Thymus (tissue), 11 donors: ENCODE results near the gene PIP5K1C. TPM values are rescaled to one million over a fixed set of nuclear protein-coding genes. Genes with fewer than 3 reads are reported as not detected.

ENCODE experiments used
- DNase-seq, 9 donors: peaks; one replicate each; pipeline ENCODE4 v3.0.0-alpha.2; 2013; ENCODE audit warnings: low spot score in 9 of 9, low read depth in 6 of 9, missing footprints in 1 of 9
- H3K27ac ChIP-seq, 2 donors: one replicate each; pipeline ENCODE4 v1.5.1; 2013; ENCODE audit warnings: control low read depth in 1 of 2, low read depth in 1 of 2, low read length in 1 of 2, mild to moderate bottlenecking in 1 of 2, moderate library complexity in 1 of 2
- H3K27me3 ChIP-seq, 2 donors: one replicate each; pipeline ENCODE4 v1.5.1; 2013; ENCODE audit warnings: low read length in 1 of 2; ENCODE audit not compliant: control insufficient read depth in 2 of 2, insufficient read depth in 1 of 2
- H3K36me3 ChIP-seq, 2 donors: one replicate each; pipeline ENCODE4 v1.5.1; 2013; ENCODE audit warnings: low read length in 1 of 2, mild to moderate bottlenecking in 1 of 2, moderate library complexity in 1 of 2; ENCODE audit not compliant: control insufficient read depth in 2 of 2, insufficient read depth in 2 of 2
- H3K4me1 ChIP-seq, 2 donors: one replicate each; pipeline ENCODE4 v1.5.1; 2013; ENCODE audit warnings: low read length in 2 of 2; ENCODE audit not compliant: control insufficient read depth in 2 of 2, insufficient read depth in 2 of 2
- H3K4me3 ChIP-seq, 2 donors: one replicate each; pipeline ENCODE4 v1.5.1; 2013; ENCODE audit warnings: low read length in 2 of 2, control low read depth in 1 of 2, mild to moderate bottlenecking in 1 of 2
- H3K9me3 ChIP-seq, 2 donors: one replicate each; pipeline ENCODE4 v1.5.1; 2013; ENCODE audit warnings: low read length in 1 of 2, mild to moderate bottlenecking in 1 of 2; ENCODE audit not compliant: control insufficient read depth in 2 of 2, insufficient read depth in 1 of 2
- WGBS: extraction: QIAGEN DNeasy Blood & Tissue Kit; methylation state at CpG from one replicate; pipeline ENCODE4 v1.1.7; 2013; 5-methylcytosine and 5-hydroxymethylcytosine counted together
- polyA plus RNA-seq: library from polyadenylated mRNA; stranded (reverse); fragments of 200-250 nt; gene quantifications from one replicate; pipeline ENCODE4 v1.2.3, GENCODE V29; 2013
- total RNA-seq: library from RNA; stranded (reverse); fragments of 120-200 nt; gene quantifications from one replicate; pipeline ENCODE4 v1.2.4, GENCODE V29; 2013
- donor health status: healthy.

The PIP5K1C gene
- total and polyA plus RNA-seq, 2 donors = 3.4 to 14.0 TPM

GRCh38 chr19:3612330-3612729 is 87.9 kb downstream of the PIP5K1C start:
- Histone ChIP-seq H3K4me1 (peaks cover 2 to 22% of the 10 kb centered on the region in 2 donors), H3K9me3 (peaks cover 0 to 7% of the 10 kb centered on the region in 2 donors), H3K27me3 (peaks cover 7 to 11% of the 10 kb centered on the region in 2 donors), H3K36me3 (peaks cover 46 to 62% of the 10 kb centered on the region in 2 donors), H3K4me3 (no peak overlapping the region), H3K27ac (no peak overlapping the region)
- WGBS = 98% methylated on average over 33 of the region's 33 CpGs
- DNase-seq = no peak

GRCh38 chr19:3611841-3612240 is 88.4 kb downstream of the PIP5K1C start:
- Histone ChIP-seq H3K4me1 (peaks cover 2 to 23% of the 10 kb centered on the region in 2 donors), H3K4me3 (no peak overlapping the region), H3K27me3 (peaks cover 12 to 16% of the 10 kb centered on the region in 2 donors), H3K9me3 (peaks cover 0 to 12% of the 10 kb centered on the region in 2 donors), H3K36me3 (peaks cover 41 to 60% of the 10 kb centered on the region in 2 donors), H3K27ac (no peak overlapping the region)
- DNase-seq = no peak
- 96% methylated on average over 36 of the region's 36 CpGs for WGBS

DNA sequence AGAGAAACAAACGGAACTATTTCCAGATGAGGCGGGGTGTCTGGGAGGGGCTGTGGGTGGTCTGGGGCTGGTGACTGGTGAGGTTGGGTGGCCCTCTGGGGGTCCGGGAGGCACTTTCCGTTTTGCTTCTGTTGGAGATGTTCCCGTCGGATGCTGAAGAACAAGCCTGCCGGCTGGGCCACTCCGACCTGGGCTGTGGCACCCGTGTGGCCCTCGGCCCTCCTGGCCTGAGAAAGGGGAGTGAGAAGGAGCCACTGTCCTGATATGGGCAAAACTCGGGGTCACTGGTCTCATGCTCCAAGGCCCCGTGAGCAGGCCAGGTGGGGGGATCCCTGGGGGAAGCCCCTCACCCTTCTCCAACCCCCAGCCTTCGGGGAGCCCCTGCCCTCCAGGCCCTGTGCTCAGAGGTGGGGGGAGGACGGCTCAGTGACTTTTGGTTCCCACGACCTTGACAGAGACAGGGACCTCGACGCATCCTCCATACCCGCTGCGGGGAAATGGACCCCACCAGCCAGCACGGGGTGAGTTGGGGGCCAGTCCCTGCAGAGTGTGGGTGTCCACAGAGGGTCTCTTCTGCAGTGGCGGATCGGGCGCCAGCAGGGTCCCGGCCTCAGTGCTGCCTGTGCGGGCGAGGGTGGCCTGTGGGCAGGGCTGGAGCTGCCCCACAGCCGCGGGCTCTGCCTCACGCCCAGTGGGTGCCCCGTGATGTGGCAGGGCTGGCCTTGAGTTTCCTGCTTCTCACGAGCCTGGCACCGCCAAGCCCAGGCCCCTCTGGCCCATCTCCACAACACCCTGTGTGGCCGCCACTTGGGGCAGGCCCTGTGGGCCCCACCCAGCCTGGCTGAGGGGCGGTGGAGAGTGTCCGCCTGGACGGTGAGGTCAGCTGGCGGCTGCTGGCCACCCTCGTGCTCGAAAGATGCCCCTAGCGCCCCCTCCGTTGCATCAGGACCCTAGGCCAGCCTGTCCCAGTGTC is 89.2 kb downstream of the PIP5K1C start:
- no peak overlapping the region for H3K4me3 ChIP-seq
- H3K9me3 ChIP-seq = peaks cover 0 to 12% of the 10 kb centered on the region in 2 donors
- WGBS = 95% methylated on average over 41 of the region's 41 CpGs
- H3K27me3 ChIP-seq = peaks cover 20 to 24% of the 10 kb centered on the region in 2 donors
- no peak overlapping the region for H3K27ac ChIP-seq
- H3K36me3 ChIP-seq = peaks cover 40 to 60% of the 10 kb centered on the region in 2 donors
- no peak for DNase-seq
- peaks cover 5 to 29% of the 10 kb centered on the region in 2 donors for H3K4me1 ChIP-seq

- peaks cover 37 to 51% of the 10 kb centered on the region in 2 donors for H3K36me3 ChIP-seq
- 94% methylated on average over 24 of the region's 24 CpGs for WGBS
- H3K4me3 ChIP-seq = no peak overlapping the region
- H3K27me3 ChIP-seq = peaks cover 22 to 34% of the 10 kb centered on the region in 2 donors
- no peak for DNase-seq
- peaks cover 7 to 36% of the 10 kb centered on the region in 2 donors for H3K4me1 ChIP-seq
- H3K27ac ChIP-seq = peak overlapping the region in 1 of 2 donors; percentile 2
- H3K9me3 ChIP-seq = peaks cover 0 to 12% of the 10 kb centered on the region in 2 donors
Observed at GRCh38 chr19:3609779-3610719, 90.2 kb downstream of the PIP5K1C start.

- WGBS = 22% methylated on average over 21 of the region's 21 CpGs
- peaks cover 0 to 12% of the 10 kb centered on the region in 2 donors for H3K9me3 ChIP-seq
- peaks cover 27 to 40% of the 10 kb centered on the region in 2 donors for H3K27me3 ChIP-seq
- H3K36me3 ChIP-seq = peaks cover 34 to 40% of the 10 kb centered on the region in 2 donors
- peaks cover 7 to 42% of the 10 kb centered on the region in 2 donors for H3K4me1 ChIP-seq
- no peak overlapping the region for H3K27ac ChIP-seq
- H3K4me3 ChIP-seq = no peak overlapping the region
- no peak for DNase-seq
Observed at GRCh38 chr19:3608750-3609322, 91.4 kb downstream of the PIP5K1C start.

DNA sequence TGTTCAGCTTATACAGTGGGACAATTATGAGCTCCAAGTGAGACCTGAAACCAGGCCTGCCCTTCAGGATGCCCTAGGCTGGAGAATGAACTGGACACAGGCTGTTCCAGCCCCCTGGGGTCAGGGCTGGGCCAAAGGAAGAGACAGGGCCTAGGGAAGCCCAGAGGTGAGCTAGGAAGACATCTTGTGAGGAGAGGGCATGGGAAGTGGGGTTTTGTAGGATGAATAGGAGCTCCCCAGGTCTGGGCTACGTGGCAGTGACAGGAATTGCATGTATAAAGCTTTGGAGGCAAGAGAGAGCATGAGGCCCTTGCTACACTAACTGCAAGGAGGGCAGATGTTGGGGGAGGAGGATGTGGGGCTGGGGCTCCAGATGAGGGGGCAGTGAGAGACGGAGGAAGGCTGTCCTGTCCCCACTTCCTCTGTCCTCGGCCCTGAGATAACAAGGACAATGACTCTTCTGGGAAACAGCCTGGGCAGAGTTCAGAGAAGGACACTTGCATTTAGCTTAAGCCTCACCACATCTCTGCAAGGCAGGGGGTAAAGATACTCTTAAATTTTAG is 92.1 kb downstream of the PIP5K1C start:
- no peak overlapping the region for H3K4me3 ChIP-seq

GRCh38 chr19:3607303-3608078 is 92.8 kb downstream of the PIP5K1C start:
- 38% methylated on average over 22 of the region's 22 CpGs for WGBS
- DNase-seq = no peak

More for the DNA sequence above, 92.1 kb downstream of the PIP5K1C start:
- Histone ChIP-seq H3K27ac (no peak overlapping the region), H3K36me3 (peaks cover 28 to 33% of the 10 kb centered on the region in 2 donors), H3K9me3 (peaks cover 0 to 12% of the 10 kb centered on the region in 2 donors), H3K27me3 (peaks cover 27 to 45% of the 10 kb centered on the region in 2 donors), H3K4me1 (peaks cover 7 to 42% of the 10 kb centered on the region in 2 donors)
- DNase-seq = no peak
- WGBS = 16% methylated on average over 3 of the region's 3 CpGs

More at GRCh38 chr19:3607303-3608078, 92.8 kb downstream of the PIP5K1C start:
- Histone ChIP-seq H3K27me3 (peaks cover 27 to 45% of the 10 kb centered on the region in 2 donors), H3K36me3 (peaks cover 25 to 27% of the 10 kb centered on the region in 2 donors), H3K27ac (no peak overlapping the region), H3K4me3 (no peak overlapping the region), H3K9me3 (peaks cover 0 to 12% of the 10 kb centered on the region in 2 donors), H3K4me1 (peaks cover 7 to 42% of the 10 kb centered on the region in 2 donors)
